IMR-90 (cell line): ENCODE measurements around the gene MAPKAPK2. TPM values are rescaled to one million over a fixed set of nuclear protein-coding genes. Genes with fewer than 3 reads are reported as not detected.

Source experiments
- ATAC-seq: fragments of 200-7000 bp; cut with Tn5 transposase; 2 replicates; pipeline ENCODE4 v1.9.1; 2020; ENCODE audit warnings: low read depth, mild to moderate bottlenecking, moderate library complexity
- BruUV-seq: library from RNA; stranded (reverse); fragments of 400-500 nt; replicated peaks from 2 replicates; lab custom pipeline; 2021; lab: Mats Ljungman, UMichigan
- CTCF ChIA-PET: fragments of 300-600 bp; formaldehyde crosslinking; extraction: SDS; loops from one replicate; lab custom pipeline; 2021; ENCODE audit warnings: antibody characterized with exemption; lab: Yijun Ruan, JAX
- POLR2A ChIA-PET: fragments of 300-600 bp; sonication (Branson Sonifier 250); formaldehyde crosslinking; loops from one replicate; lab custom pipeline; 2022; ENCODE audit warnings: antibody characterized with exemption; ENCODE audit not compliant: unreplicated experiment; lab: Charles Lee
- DNase-seq: peaks from one replicate; pipeline ENCODE4 v3.0.0; 2013
- H2AFZ ChIP-seq: replicated peaks from 2 replicates; pipeline ENCODE3; 2013; ENCODE audit warnings: low read length, mild to moderate bottlenecking; ENCODE audit not compliant: poor library complexity
- H2AK5ac ChIP-seq: 2 replicates; pipeline ENCODE4 v1.6.1; 2013; ENCODE audit warnings: low read depth, low read length, inconsistent platforms
- H2AK9ac ChIP-seq: replicated peaks from 2 replicates; pipeline ENCODE3; 2013; ENCODE audit warnings: mild to moderate bottlenecking, low read depth, low read length, moderate library complexity; ENCODE audit not compliant: poor library complexity
- H2BK120ac ChIP-seq: 2 replicates; pipeline ENCODE4 v1.6.1; 2013; ENCODE audit warnings: low read depth, low read length, inconsistent platforms
- H2BK15ac ChIP-seq: 3 replicates; pipeline ENCODE4 v1.6.1; 2013; ENCODE audit warnings: low read depth, low read length, inconsistent platforms
- H2BK20ac ChIP-seq: 2 replicates; pipeline ENCODE4 v1.6.1; 2013; ENCODE audit warnings: low read depth, mild to moderate bottlenecking, inconsistent platforms, low read length, moderate library complexity
- H2BK5ac ChIP-seq: 2 replicates; pipeline ENCODE4 v1.6.1; 2013; ENCODE audit warnings: mild to moderate bottlenecking, low read depth, low read length, inconsistent platforms; ENCODE audit not compliant: poor library complexity, severe bottlenecking
- H3K14ac ChIP-seq: replicated peaks from 2 replicates; pipeline ENCODE4 v1.6.1; 2013; ENCODE audit warnings: low read depth, low read length, inconsistent platforms
- H3K18ac ChIP-seq: 2 replicates; pipeline ENCODE4 v1.6.1; 2013; ENCODE audit warnings: low read depth, low read length, control low read depth
- H3K23ac ChIP-seq: 2 replicates; pipeline ENCODE4 v1.6.1; 2013; ENCODE audit warnings: low read depth, low read length, inconsistent platforms
- H3K27ac ChIP-seq: 2 replicates; pipeline ENCODE4 v1.5.1; 2013; ENCODE audit warnings: mild to moderate bottlenecking, control low read depth, low read length; ENCODE audit not compliant: insufficient read depth
- H3K27me3 ChIP-seq: 2 replicates; pipeline ENCODE4 v1.6.1; 2013; ENCODE audit warnings: low read length; ENCODE audit not compliant: control insufficient read depth, insufficient read depth
- H3K36me3 ChIP-seq: 2 replicates; pipeline ENCODE4 v1.6.1; 2013; ENCODE audit warnings: low read length, mixed read lengths; ENCODE audit not compliant: control insufficient read depth, insufficient read depth
- H3K4ac ChIP-seq: 2 replicates; pipeline ENCODE4 v1.6.1; 2013; ENCODE audit warnings: low read depth, low read length, inconsistent platforms
- H3K4me1 ChIP-seq: 2 replicates; pipeline ENCODE4 v1.6.1; 2013; ENCODE audit warnings: low read length, mixed read lengths; ENCODE audit not compliant: control insufficient read depth, insufficient read depth
- H3K4me2 ChIP-seq: 2 replicates; pipeline ENCODE4 v1.6.1; 2013; ENCODE audit warnings: low read depth, mild to moderate bottlenecking, control low read depth, low read length, moderate library complexity
- H3K4me3 ChIP-seq: 2 replicates; pipeline ENCODE4 v1.5.1; 2013; ENCODE audit warnings: low read depth, mild to moderate bottlenecking, control low read depth, low read length, moderate library complexity; ENCODE audit not compliant: insufficient read depth
- H3K56ac ChIP-seq: 2 replicates; pipeline ENCODE4 v1.6.1; 2013; ENCODE audit warnings: low read length, inconsistent platforms; ENCODE audit not compliant: insufficient read depth; ENCODE audit errors: extremely low read depth
- H3K79me1 ChIP-seq, 2 experiments: 2 replicates each; pipeline ENCODE4 v1.6.1; 2013; ENCODE audit warnings: low read length in 2 of 2, inconsistent platforms in 1 of 2, low read depth in 1 of 2
- H3K9ac ChIP-seq: 2 replicates; pipeline ENCODE4 v1.6.1; 2013; ENCODE audit warnings: low read depth, low read length, control low read depth
- H3K9me1 ChIP-seq: 2 replicates; pipeline ENCODE4 v1.6.1; 2013; ENCODE audit warnings: low read length, inconsistent platforms; ENCODE audit not compliant: insufficient read depth
- H3K9me3 ChIP-seq: 2 replicates; pipeline ENCODE4 v1.6.1; 2013; ENCODE audit warnings: low read length; ENCODE audit not compliant: control insufficient read depth, insufficient read depth
- H4K20me1 ChIP-seq: 2 replicates; pipeline ENCODE4 v1.6.1; 2013; ENCODE audit warnings: low read length, inconsistent platforms; ENCODE audit not compliant: insufficient read depth
- H4K5ac ChIP-seq: 2 replicates; pipeline ENCODE4 v1.6.1; 2013; ENCODE audit warnings: mild to moderate bottlenecking, low read depth, low read length, control low read depth
- H4K8ac ChIP-seq, 2 experiments: 2 replicates each; pipeline ENCODE4 v1.6.1; 2013; ENCODE audit warnings: low read depth in 2 of 2, low read length in 2 of 2, control low read depth in 1 of 2, inconsistent platforms in 1 of 2
- H4K91ac ChIP-seq: 2 replicates; pipeline ENCODE4 v1.6.1; 2013; ENCODE audit warnings: low read depth, low read length, inconsistent platforms; ENCODE audit not compliant: insufficient read depth
- FOS ChIP-seq: fragments of 150-350 bp; IDR thresholded peaks from 2 replicates; pipeline ENCODE4 v1.6.1; 2016; ENCODE audit warnings: low read depth, low read length
- MXI1 ChIP-seq: IDR thresholded peaks from 2 replicates; pipeline ENCODE4 v1.6.1; 2012; ENCODE audit warnings: low read depth, mild to moderate bottlenecking, low read length, moderate library complexity, borderline replicate concordance
- RAD21 ChIP-seq: IDR thresholded peaks from 2 replicates; pipeline ENCODE4 v1.6.1; 2012; ENCODE audit warnings: low read length, improper control_type of control experiment
- RCOR1 ChIP-seq: IDR thresholded peaks from 2 replicates; pipeline ENCODE4 v1.6.1; 2012; ENCODE audit warnings: mild to moderate bottlenecking, low read length, improper control_type of control experiment; ENCODE audit not compliant: insufficient replicate concordance
- SMC3 ChIP-seq: fragments of 150-350 bp; IDR thresholded peaks from 2 replicates; pipeline ENCODE4 v1.6.1; 2016; ENCODE audit warnings: low read depth, mild to moderate bottlenecking, antibody characterized with exemption, low read length, moderate library complexity
- USF2 ChIP-seq: fragments of 150-350 bp; IDR thresholded peaks from 2 replicates; pipeline ENCODE4 v1.6.1; 2017; ENCODE audit warnings: mild to moderate bottlenecking, antibody characterized with exemption, low read length, low read depth
- WGBS, 2 experiments: methylation state at CpG; one replicate each; pipeline versions ENCODE4 v1.1.5 to v1.1.7; 2013; ENCODE audit warnings: missing lambda C conversion rate in 2 of 2; ENCODE audit not compliant: insufficient read length in 1 of 2; ENCODE audit errors: extremely low coverage in 2 of 2; 5-methylcytosine and 5-hydroxymethylcytosine counted together
- dilution Hi-C: fragments of 300-500 bp; cut with HindIII; formaldehyde crosslinking; loops from one replicate; pipeline ENCODE4 v1.14.3; 2018; ENCODE audit warnings: low sequenced_read_pairs; ENCODE audit not compliant: unreplicated experiment
- in situ Hi-C: fragments of 300-500 bp; cut with MboI; formaldehyde crosslinking; loops from 3 replicates; pipeline ENCODE4 v1.14.3; 2019; ENCODE audit warnings: low sequenced_read_pairs, inconsistent platforms, mixed read lengths
- intact Hi-C: fragments of 100-400 bp; cut with micrococcal nuclease; formaldehyde crosslinking; loops from 2 replicates; pipeline ENCODE4 v1.10.0; 2022
- polyA plus RNA-seq, 3 experiments: library from polyadenylated mRNA; depleted of rRNA; stranded (reverse); fragments of >200 nt; gene quantifications; 2 replicates each; pipeline ENCODE4 v1.2.3, GENCODE V29; 2012; ENCODE audit warnings: low replicate concordance in 1 of 3
- total RNA-seq: library from RNA; depleted of rRNA; stranded (reverse); fragments of >200 nt; gene quantifications from 2 replicates; pipeline ENCODE4 v1.2.3, GENCODE V29; 2012

The MAPKAPK2 gene
- total and polyA plus RNA-seq, 2 of the 4 experiments (the other 2 are of a cell fraction): 56.5 to 66.4 TPM

- peaks cover 26% of the 10 kb centered on the region for H3K27me3 ChIP-seq
- intact Hi-C loops (no loop called here), dilution Hi-C loops (no loop called here), in situ Hi-C loops (loop anchor here (10.0 kb wide), 1 partner anchor 181 kb away; no protein-coding TSS in a partner anchor)
- no peak overlapping the region for H2BK20ac ChIP-seq
- no peak overlapping the region for H2AK5ac ChIP-seq
- ATAC-seq (no peak), DNase-seq (no peak)
- H4K5ac ChIP-seq: no peak overlapping the region
- no peak overlapping the region for H3K27ac ChIP-seq
- no peak overlapping the region for H2AK9ac ChIP-seq
- H3K4me2 ChIP-seq: no peak overlapping the region
- no peak overlapping the region for H3K56ac ChIP-seq
- H2BK15ac ChIP-seq: no peak overlapping the region
- H3K4me3 ChIP-seq: no peak overlapping the region
- H3K4ac ChIP-seq: no peak overlapping the region
- no peak overlapping the region for H2BK120ac ChIP-seq
- no peak overlapping the region for H3K23ac ChIP-seq
- no peaks in the 10 kb centered on the region for H3K79me1 ChIP-seq
- H4K8ac ChIP-seq: no peak overlapping the region
- H3K4me1 ChIP-seq: no peaks in the 10 kb centered on the region
- no peak overlapping the region for H3K18ac ChIP-seq
- H3K9ac ChIP-seq: no peak overlapping the region
- no peaks in the 10 kb centered on the region for H3K9me1 ChIP-seq
- no peaks in the 10 kb centered on the region for H4K20me1 ChIP-seq
- TF ChIP-seq SMC3 (no peak), MXI1 (no peak), USF2 (no peak), RAD21 (no peak), FOS (no peak), RCOR1 (no peak)
- H4K91ac ChIP-seq: no peak overlapping the region
- H3K9me3 ChIP-seq: no peaks in the 10 kb centered on the region
- WGBS, 2 experiments: no CpG with 5 or more reads among the region's 3 CpGs
- CTCF ChIA-PET: interaction anchor here (0.6 to 1.0 kb wide), 2 partner anchors 31 to 58 kb away, joined by 3 to 5 read pairs; partner anchors contain the start of gene DYRK3
- H2BK5ac ChIP-seq: no peak overlapping the region
- no peak overlapping the region for H3K14ac ChIP-seq
- no peak overlapping the region for H2AFZ ChIP-seq
- BruUV-seq: no TSS peak
- POLR2A ChIA-PET: no interaction called here
- H3K36me3 ChIP-seq: no peaks in the 10 kb centered on the region
These were observed 18.6 kb upstream of the MAPKAPK2 start for GRCh38 chr1:206666031-206666561.
